ENCODE results near the gene LCOR.

- TF ChIP-seq POLR2A (IDR thresholded peaks at IDR 0.05) (no peak), CTCF (IDR thresholded peaks at IDR 0.05) (no peak)
These were observed 181.5 kb downstream of the LCOR start for GRCh38 chr10:97013568-97013967.

Measured in heart left ventricle (tissue), 13 donors.